Neural cell (in vitro differentiated cells): Measurements from ENCODE around the gene FSD2.

Experiments
- EP300 ChIP-seq: fragments of 450-650 bp; conservative IDR thresholded peaks from 2 replicates; pipeline ENCODE4 v1.6.1; 2014; ENCODE audit warnings: antibody characterized with exemption, mild to moderate bottlenecking, moderate library complexity; ENCODE audit not compliant: poor library complexity, severe bottlenecking
- POLR2AphosphoS5 ChIP-seq: IDR thresholded peaks from 2 replicates; pipeline ENCODE4 v1.6.1; 2012
- REST ChIP-seq: IDR thresholded peaks from 2 replicates; pipeline ENCODE4 v1.6.1; 2012; ENCODE audit warnings: borderline replicate concordance
- SMC3 ChIP-seq: fragments of 450-650 bp; conservative IDR thresholded peaks from 2 replicates; pipeline ENCODE4 v1.6.1; 2014; ENCODE audit warnings: antibody characterized with exemption, mild to moderate bottlenecking, moderate library complexity; ENCODE audit not compliant: poor library complexity
- TAF1 ChIP-seq: IDR thresholded peaks from 2 replicates; pipeline ENCODE4 v1.6.1; 2012; ENCODE audit warnings: low read depth
- TF ChIP-seq, protein P1 (sequence below): fragments of 450-650 bp; IDR thresholded peaks from 2 replicates; pipeline ENCODE4 v1.5.1; 2014; ENCODE audit warnings: antibody characterized with exemption, mild to moderate bottlenecking, moderate library complexity; ENCODE audit not compliant: poor library complexity, severe bottlenecking

DNA sequence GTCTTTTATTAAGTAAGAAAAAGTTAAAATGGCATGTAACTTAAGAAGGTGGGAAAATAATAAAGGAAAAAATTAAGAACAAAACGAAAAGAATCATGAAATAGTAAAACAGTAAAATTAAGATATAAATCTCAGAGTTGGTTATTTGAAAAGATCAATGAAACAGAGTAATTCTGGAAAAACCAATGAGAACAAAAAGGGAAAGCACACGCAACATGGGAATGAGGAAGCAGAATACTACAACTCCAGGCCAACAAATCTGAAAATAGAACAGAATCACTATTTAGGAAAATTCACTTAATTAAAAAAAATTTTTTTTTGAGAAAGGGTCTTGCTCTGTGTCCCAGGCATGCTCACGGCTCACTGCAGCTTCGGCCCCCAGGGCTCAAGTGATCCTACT lies 34.3 kb upstream of the FSD2 start:
- TF ChIP-seq, protein P1, sequence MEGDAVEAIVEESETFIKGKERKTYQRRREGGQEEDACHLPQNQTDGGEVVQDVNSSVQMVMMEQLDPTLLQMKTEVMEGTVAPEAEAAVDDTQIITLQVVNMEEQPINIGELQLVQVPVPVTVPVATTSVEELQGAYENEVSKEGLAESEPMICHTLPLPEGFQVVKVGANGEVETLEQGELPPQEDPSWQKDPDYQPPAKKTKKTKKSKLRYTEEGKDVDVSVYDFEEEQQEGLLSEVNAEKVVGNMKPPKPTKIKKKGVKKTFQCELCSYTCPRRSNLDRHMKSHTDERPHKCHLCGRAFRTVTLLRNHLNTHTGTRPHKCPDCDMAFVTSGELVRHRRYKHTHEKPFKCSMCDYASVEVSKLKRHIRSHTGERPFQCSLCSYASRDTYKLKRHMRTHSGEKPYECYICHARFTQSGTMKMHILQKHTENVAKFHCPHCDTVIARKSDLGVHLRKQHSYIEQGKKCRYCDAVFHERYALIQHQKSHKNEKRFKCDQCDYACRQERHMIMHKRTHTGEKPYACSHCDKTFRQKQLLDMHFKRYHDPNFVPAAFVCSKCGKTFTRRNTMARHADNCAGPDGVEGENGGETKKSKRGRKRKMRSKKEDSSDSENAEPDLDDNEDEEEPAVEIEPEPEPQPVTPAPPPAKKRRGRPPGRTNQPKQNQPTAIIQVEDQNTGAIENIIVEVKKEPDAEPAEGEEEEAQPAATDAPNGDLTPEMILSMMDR: no peak
- TF ChIP-seq TAF1 (no peak), POLR2AphosphoS5 (no peak), REST (no peak), EP300 (no peak), SMC3 (no peak)
